A549 (cell line): Measurements from ENCODE around the gene MYO19.

Experiments
- CTCF ChIP-seq: fragments of >200 bp; sonication (Bioruptor Twin); formaldehyde crosslinking; IDR thresholded peaks from 3 replicates; pipeline ENCODE4 v1.5.1; 2016
- EP300 ChIP-seq, 2 experiments: fragments of >200 bp; sonication (Bioruptor Twin); formaldehyde crosslinking; IDR thresholded peaks; 2 replicates in 1 of 2; 3 replicates in 1 of 2; pipeline ENCODE4 v1.6.1; 2016 to 2017
- FOSL2 ChIP-seq, 2 experiments: fragments of 450-650 bp in 1 of 2; fragments of >200 bp in 1 of 2; sonication (Bioruptor Twin) in 1 of 2; formaldehyde crosslinking; IDR thresholded peaks; 2 replicates each; pipeline versions ENCODE4 v1.5.0 to v1.6.1; 2016 to 2020; ENCODE audit warnings: mild to moderate bottlenecking in 1 of 2, moderate library complexity in 1 of 2
- JUNB ChIP-seq: fragments of >200 bp; sonication (Bioruptor Twin); formaldehyde crosslinking; IDR thresholded peaks from 2 replicates; pipeline ENCODE4 v1.6.1; 2016
- MYC ChIP-seq: IDR thresholded peaks from 2 replicates; pipeline ENCODE4 v1.6.1; 2012; ENCODE audit warnings: mild to moderate bottlenecking, inconsistent platforms, low read length, improper control_type of control experiment, borderline replicate concordance
- POLR2A ChIP-seq: IDR thresholded peaks from 2 replicates; pipeline ENCODE4 v1.6.1; 2012; ENCODE audit warnings: mild to moderate bottlenecking, low read length
- RAD21 ChIP-seq, 2 experiments: fragments of >200 bp in 1 of 2; sonication (Bioruptor Twin) in 1 of 2; formaldehyde crosslinking in 1 of 2; IDR thresholded peaks in 1 of 2; conservative IDR thresholded peaks in 1 of 2; 2 replicates in 1 of 2; 3 replicates in 1 of 2; pipeline ENCODE4 v1.6.1; 2012 to 2018; ENCODE audit warnings: inconsistent platforms in 1 of 2
- REST ChIP-seq: fragments of 200-600 bp; sonication (generic); IDR thresholded peaks from 2 replicates; pipeline ENCODE4 v1.6.1; 2016; ENCODE audit warnings: antibody characterized with exemption, mild to moderate bottlenecking, moderate library complexity
- SMC3 ChIP-seq: fragments of >200 bp; sonication (Bioruptor Twin); formaldehyde crosslinking; IDR thresholded peaks from 3 replicates; pipeline ENCODE4 v1.6.1; 2018; ENCODE audit warnings: inconsistent platforms
- ZFP36 ChIP-seq: fragments of 450-650 bp; IDR thresholded peaks from 2 replicates; pipeline ENCODE4 v1.6.1; 2014; ENCODE audit warnings: borderline replicate concordance; ENCODE audit not compliant: partially characterized antibody

GRCh38 chr17:36550491-36551417 is 16.1 kb upstream of the MYO19 start:
- TF ChIP-seq POLR2A: no peak
- TF ChIP-seq CTCF: no peak
- no peak for TF ChIP-seq SMC3
- TF ChIP-seq JUNB: no peak
- TF ChIP-seq EP300 (IDR thresholded peaks at IDR 0.05): no peak
- TF ChIP-seq MYC: no peak
- TF ChIP-seq FOSL2 (IDR thresholded peaks at IDR 0.05): no peak
- TF ChIP-seq FOSL2 (CRISPR knock-in tag; IDR thresholded peaks at IDR 0.05): no peak
- no peak for TF ChIP-seq REST
- no peak for TF ChIP-seq RAD21 (conservative IDR thresholded peaks at IDR 0.05 in 1 of 2, IDR thresholded peaks at IDR 0.05 in 1 of 2)
- TF ChIP-seq ZFP36: no peak
